ENCODE results near the gene RRP15. TPM values are rescaled to one million over a fixed set of nuclear protein-coding genes. Genes with fewer than 3 reads are reported as not detected.

The RRP15 gene
- total and polyA plus RNA-seq, 2 of the 8 experiments (the other 6 are each of a cell fraction or from before 2014, with no cell fraction given) = 3.7 to 52.8 TPM

DNA sequence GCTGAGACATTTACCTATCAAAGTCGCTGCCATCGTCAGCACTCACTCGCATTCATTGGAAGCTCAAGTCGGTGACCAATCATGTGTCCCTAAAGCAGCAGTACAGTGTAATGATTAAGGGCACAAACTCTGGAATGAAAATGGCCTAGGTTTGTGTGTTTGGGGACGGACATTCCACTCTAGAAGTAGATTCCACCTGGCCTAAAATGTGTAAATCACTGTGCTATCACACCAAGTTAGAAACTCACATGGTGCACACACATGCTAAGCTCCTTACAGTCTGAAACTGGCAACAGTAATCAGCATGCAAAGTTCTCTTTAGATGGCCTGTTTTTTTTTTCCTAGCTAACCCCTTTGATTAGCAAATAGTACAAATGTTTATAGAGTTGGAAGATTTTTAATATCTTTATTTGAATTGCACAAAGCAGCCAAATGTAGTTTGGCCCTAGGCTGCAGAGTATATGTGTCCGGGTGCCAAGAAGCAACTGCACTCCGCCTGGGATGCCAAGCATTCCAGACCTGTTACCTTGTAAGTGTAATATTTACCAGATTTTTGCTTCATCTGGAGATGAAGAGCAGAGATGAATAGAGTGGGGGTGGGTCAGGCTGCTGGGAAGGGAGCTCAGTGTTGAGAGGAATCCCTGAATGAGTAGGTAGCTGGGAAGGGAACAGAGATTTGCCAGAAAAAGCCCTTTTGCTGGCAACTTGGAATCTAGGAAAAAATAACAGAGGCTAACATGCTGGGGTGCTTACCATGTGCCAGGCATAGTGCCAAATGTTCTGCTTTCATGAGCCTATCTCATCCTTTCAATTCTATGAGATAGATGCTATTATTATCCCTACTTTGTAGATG lies 95.3 kb downstream of the RRP15 start:
- H2BK5ac ChIP-seq (ENCODE audit: low read depth, low read length) = no peak overlapping the region
- DNase-seq (ENCODE audit: low read depth in 1 of 2, low spot score in 2 of 2) = no peak
- H3K27ac ChIP-seq (ENCODE audit: low read depth, low read length) = no peak overlapping the region; the same call in 1 of the 2 replicates
- no peak overlapping the region for H2AFZ ChIP-seq (ENCODE audit: low read length)
- no peak overlapping the region for H3K9ac ChIP-seq (replicated peaks in 1 of 4; ENCODE audit: extremely low read depth in 1 of 4, low read depth in 3 of 4, low read length in 3 of 4)
- H3K23ac ChIP-seq (ENCODE audit: insufficient read length) = no peak overlapping the region
- no peaks in the 10 kb centered on the region for H3K4me1 ChIP-seq (replicated peaks in 1 of 4; ENCODE audit: control insufficient read depth in 3 of 4, insufficient read depth in 4 of 4, low read length in 3 of 4)
- H2BK12ac ChIP-seq (ENCODE audit: low read depth, low read length) = no peak overlapping the region
- no peak overlapping the region for H3K56ac ChIP-seq (replicated peaks; ENCODE audit: insufficient read length, low read depth, low read length)
- no peaks in the 10 kb centered on the region for H3K23me2 ChIP-seq (ENCODE audit: low read depth, low read length)
- no peak for FAIRE-seq
- CTCF ChIA-PET (ENCODE audit: partially characterized antibody) = interaction anchor here (0.6 to 1.6 kb wide), 4 partner anchors 18 to 734 kb away, joined by 3 to 5 read pairs (median 3); no protein-coding TSS in a partner anchor
- TF ChIP-seq HDAC2 (IDR thresholded peaks at IDR 0.05; ENCODE audit: borderline replicate concordance in 1 of 2, low read depth in 2 of 2, low read length in 2 of 2) (no peak), GABPA (IDR thresholded peaks at IDR 0.05; ENCODE audit: borderline replicate concordance, insufficient read depth, low read length) (no peak), SUZ12 (IDR thresholded peaks at IDR 0.05; ENCODE audit: low read length) (no peak), TBP (IDR thresholded peaks at IDR 0.05; ENCODE audit: low read depth, low read length) (no peak), RBBP5 (IDR thresholded peaks at IDR 0.05; ENCODE audit: borderline replicate concordance, low read depth, low read length) (no peak)
- TF ChIP-seq, protein P1, sequence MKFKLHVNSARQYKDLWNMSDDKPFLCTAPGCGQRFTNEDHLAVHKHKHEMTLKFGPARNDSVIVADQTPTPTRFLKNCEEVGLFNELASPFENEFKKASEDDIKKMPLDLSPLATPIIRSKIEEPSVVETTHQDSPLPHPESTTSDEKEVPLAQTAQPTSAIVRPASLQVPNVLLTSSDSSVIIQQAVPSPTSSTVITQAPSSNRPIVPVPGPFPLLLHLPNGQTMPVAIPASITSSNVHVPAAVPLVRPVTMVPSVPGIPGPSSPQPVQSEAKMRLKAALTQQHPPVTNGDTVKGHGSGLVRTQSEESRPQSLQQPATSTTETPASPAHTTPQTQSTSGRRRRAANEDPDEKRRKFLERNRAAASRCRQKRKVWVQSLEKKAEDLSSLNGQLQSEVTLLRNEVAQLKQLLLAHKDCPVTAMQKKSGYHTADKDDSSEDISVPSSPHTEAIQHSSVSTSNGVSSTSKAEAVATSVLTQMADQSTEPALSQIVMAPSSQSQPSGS (IDR thresholded peaks at IDR 0.05; ENCODE audit: low read length) = no peak
- no peak overlapping the region for H3K4me3 ChIP-seq (ENCODE audit: extremely low read depth in 1 of 4, insufficient read depth in 2 of 4, low read depth in 3 of 4, low read length in 4 of 4)
- no peak overlapping the region for H4K5ac ChIP-seq (ENCODE audit: insufficient read length, low read depth, low read length)
- no peak overlapping the region for H2AK5ac ChIP-seq (ENCODE audit: low read depth, low read length)
- H3K4ac ChIP-seq (replicated peaks; ENCODE audit: insufficient read length, low read depth, low read length) = no peak overlapping the region
- no peak overlapping the region for H2BK120ac ChIP-seq (replicated peaks; ENCODE audit: low read depth, low read length)
- H3K14ac ChIP-seq (ENCODE audit: insufficient read length) = no peak overlapping the region
- H3K9me3 ChIP-seq (ENCODE audit: insufficient read depth in 2 of 2, low read depth in 1 of 2, low read length in 1 of 2) = no peaks in the 10 kb centered on the region
- H4K91ac ChIP-seq (replicated peaks; ENCODE audit: insufficient read length, low read length) = no peak overlapping the region
- H3K79me1 ChIP-seq (ENCODE audit: low read depth, low read length) = no peaks in the 10 kb centered on the region
- no peaks in the 10 kb centered on the region for H3K27me3 ChIP-seq (replicated peaks in 1 of 4; ENCODE audit: control insufficient read depth in 3 of 4, extremely low read depth in 1 of 4, insufficient read depth in 3 of 4, low read length in 3 of 4)
- H4K8ac ChIP-seq (ENCODE audit: extremely low read depth, insufficient read depth, low read length) = no peak overlapping the region
- H3K36me3 ChIP-seq (ENCODE audit: control insufficient read depth in 2 of 4, insufficient read depth in 4 of 4, low read length in 3 of 4) = no peaks in the 10 kb centered on the region
- POLR2A ChIA-PET (ENCODE audit: partially characterized antibody) = no interaction called here
- no peak overlapping the region for H3K4me2 ChIP-seq (ENCODE audit: insufficient read depth in 1 of 2, low read depth in 2 of 2, low read length in 2 of 2)
- H3K18ac ChIP-seq (ENCODE audit: extremely low read depth, low read length) = no peak overlapping the region
- H2BK20ac ChIP-seq (ENCODE audit: low read length) = no peak overlapping the region
- H4K20me1 ChIP-seq (replicated peaks in 1 of 2; ENCODE audit: control insufficient read depth in 1 of 2, insufficient read depth in 2 of 2, low read length in 2 of 2) = no peaks in the 10 kb centered on the region
- no peak overlapping the region for H2BK15ac ChIP-seq (ENCODE audit: low read length)
- H3K79me2 ChIP-seq (ENCODE audit: control insufficient read depth in 1 of 2, insufficient read depth in 2 of 2, low read length in 2 of 2) = no peaks in the 10 kb centered on the region
- 94% methylated on average over 7 of the region's 7 CpGs; no CpG with 5 or more reads in 1 of the 2 experiments for WGBS, 2 experiments (ENCODE audit: extremely low coverage in 1 of 2, insufficient coverage in 1 of 2, insufficient read length in 1 of 2, insufficient replicate concordance in 2 of 2, low coverage in 1 of 2, low lambda C conversion rate in 2 of 2, missing lambda C conversion rate in 1 of 2)

Measured in H1 (cell line).